Measurements from ENCODE around the gene SHISA3.

SHISA3 gene

DNA sequence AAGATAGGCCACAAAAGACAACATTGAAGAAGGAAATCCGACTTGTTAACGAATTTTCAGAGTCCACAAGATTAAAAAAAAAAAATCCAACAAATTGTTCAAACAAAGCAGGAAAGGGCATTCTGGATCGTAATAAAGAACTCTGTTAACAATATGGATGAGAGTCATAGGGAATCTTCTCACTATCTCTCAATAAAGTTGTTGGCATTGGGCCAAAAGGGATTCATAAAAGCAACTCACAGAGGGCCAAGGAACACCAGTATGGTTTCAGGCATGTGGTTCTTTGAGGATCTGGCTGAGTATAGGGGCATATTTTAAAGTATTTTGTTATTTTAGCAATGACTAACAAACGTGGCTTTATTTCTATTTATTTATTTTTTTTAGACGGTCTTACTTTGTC lies 49.5 kb downstream of the SHISA3 start:
- DNase-seq (ENCODE audit: low spot score), result no peak

Measured in HuH-7.5 (cell line).